Measurements from ENCODE around the gene RUNX2.

GRCh38 chr6:45513213-45513618 lies 185.1 kb downstream of the RUNX2 start:
- no peak for TF ChIP-seq POU6F1 (CRISPR knock-in tag; IDR thresholded peaks at IDR 0.05; ENCODE audit: borderline replicate concordance, low read depth)
- TF ChIP-seq ZNF565 (CRISPR knock-in tag; conservative IDR thresholded peaks at IDR 0.05; ENCODE audit: low read depth), result no peak
- no peak for TF ChIP-seq ESRRG (CRISPR knock-in tag; IDR thresholded peaks at IDR 0.05)
- TF ChIP-seq ARNTL (CRISPR knock-in tag; IDR thresholded peaks at IDR 0.05; ENCODE audit: borderline replicate concordance, low read depth), result no peak
- no peak for TF ChIP-seq CREB5 (CRISPR knock-in tag; IDR thresholded peaks at IDR 0.05; ENCODE audit: low read depth)
- no peak for TF ChIP-seq TOX (CRISPR knock-in tag; IDR thresholded peaks at IDR 0.05; ENCODE audit: borderline replicate concordance)
